ENCODE results near the gene VCAN. TPM values are rescaled to one million over a fixed set of nuclear protein-coding genes. Genes with fewer than 3 reads are reported as not detected.

The VCAN gene
- total RNA-seq, 4 donors from 2014 or later: 9.4 to 49.2 (median 10.9) TPM

DNA sequence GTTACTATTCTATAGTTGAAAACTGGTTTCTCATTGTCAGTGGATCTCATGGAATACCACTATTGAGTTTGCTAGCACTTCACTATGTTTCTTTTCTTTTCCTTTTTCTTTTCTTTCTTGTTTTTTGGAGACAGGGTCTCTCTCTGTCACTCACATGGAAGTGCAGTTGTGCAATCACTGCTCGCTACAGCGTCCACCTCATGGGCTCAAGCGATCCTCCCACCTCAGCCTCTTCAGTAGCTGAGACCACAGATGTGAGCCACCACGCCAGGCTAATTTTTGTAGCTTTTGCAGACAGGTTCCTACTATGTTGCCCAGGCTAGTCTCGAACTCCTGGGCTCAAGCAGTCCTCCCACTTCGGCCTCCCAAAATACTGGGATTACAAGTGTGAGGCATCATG lies 42.7 kb upstream of the VCAN start:
- intact Hi-C loops (cut with DNase I; ENCODE audit: low total_unique reads): no loop called here
- in situ Hi-C loops (cut with MboI; ENCODE audit: low pct_ligation_motif_present in 1 of 4, low pct_unique_long_range_greater_than_20kb in 1 of 4, low sequenced_read_pairs in 3 of 4): loop anchor here in 3 of 4 donors (5.0 to 25.0 kb wide), 4 partner anchors 792 to 1074 kb away; no protein-coding TSS in a partner anchor
- Histone ChIP-seq H3K27me3 (no peaks in the 10 kb centered on the region), H3K36me3 (no peaks in the 10 kb centered on the region), H3K4me3 (no peak overlapping the region), H3K27ac (no peak overlapping the region), H3K9me3 (no peaks in the 10 kb centered on the region), H3K4me1 (no peaks in the 10 kb centered on the region)
- 91% methylated on average over 6 of the region's 6 CpGs; no CpG with 5 or more reads in 1 of the 2 donors for WGBS, 2 donors (ENCODE audit: low coverage in 1 of 2)
- TF ChIP-seq POLR2A (IDR thresholded peaks at IDR 0.05): no peak
- TF ChIP-seq CTCF (IDR thresholded peaks at IDR 0.05): no peak
- TF ChIP-seq POLR2AphosphoS5 (IDR thresholded peaks at IDR 0.05): no peak
- no peak for TF ChIP-seq EP300 (IDR thresholded peaks at IDR 0.05; ENCODE audit: low read depth)
- no peak for DNase-seq

DNA sequence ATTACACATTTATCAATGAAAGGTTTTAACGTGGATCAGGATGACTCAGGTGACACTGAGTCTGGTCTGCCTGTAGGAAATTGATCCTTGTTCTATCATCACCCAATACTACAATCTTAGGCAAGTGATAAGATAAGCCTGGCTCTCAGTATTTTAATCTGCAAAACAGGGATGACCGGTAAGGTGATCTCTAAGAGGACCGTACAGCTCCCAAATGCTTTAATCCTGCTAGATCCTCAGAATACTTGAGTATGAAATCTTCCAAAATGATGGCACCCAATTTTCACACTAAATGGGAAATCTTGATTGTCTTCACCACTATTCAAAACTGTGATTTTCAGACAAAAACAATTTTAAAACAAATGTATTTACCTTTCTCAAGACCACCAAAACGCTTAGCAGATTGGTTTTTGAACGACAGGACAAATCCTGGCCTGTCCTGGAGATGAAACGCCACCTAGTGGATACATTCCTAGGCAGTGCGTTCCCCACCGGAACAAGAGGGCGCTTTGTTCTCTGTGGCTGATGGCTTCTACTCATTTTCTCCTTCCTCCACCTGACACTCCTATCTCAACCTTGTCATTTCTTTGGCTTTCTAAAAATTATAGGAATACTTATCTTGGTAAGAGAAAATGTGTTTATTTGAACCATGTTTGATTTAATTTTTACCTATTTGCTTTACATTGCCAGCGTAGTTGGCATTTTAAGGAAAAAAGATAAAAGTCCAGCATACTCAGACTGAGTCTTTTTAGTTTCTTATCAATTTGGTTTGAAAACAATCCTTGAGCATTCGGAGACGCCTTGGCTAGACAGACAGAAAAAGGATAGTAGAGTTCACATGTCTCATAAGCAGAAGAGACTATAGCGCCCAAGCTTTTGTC lies 41.2 kb upstream of the VCAN start:
- H3K9me3 ChIP-seq: no peaks in the 10 kb centered on the region
- H3K36me3 ChIP-seq: no peaks in the 10 kb centered on the region
- intact Hi-C loops (cut with DNase I; ENCODE audit: low total_unique reads): no loop called here
- peak; percentile 53 for DNase-seq
- no peak overlapping the region for H3K4me3 ChIP-seq
- TF ChIP-seq POLR2A (IDR thresholded peaks at IDR 0.05): no peak
- no peak for TF ChIP-seq POLR2AphosphoS5 (IDR thresholded peaks at IDR 0.05)
- TF ChIP-seq CTCF (IDR thresholded peaks at IDR 0.05): peak; percentile 68 to 79 (median 73)
- no peak for TF ChIP-seq EP300 (IDR thresholded peaks at IDR 0.05; ENCODE audit: low read depth)
- 37 to 45% methylated on average over 10 to 13 of the region's 13 CpGs for WGBS, 2 donors (ENCODE audit: low coverage in 1 of 2)
- no peak overlapping the region for H3K27ac ChIP-seq
- H3K27me3 ChIP-seq: no peaks in the 10 kb centered on the region
- H3K4me1 ChIP-seq: no peaks in the 10 kb centered on the region
- in situ Hi-C loops (cut with MboI; ENCODE audit: low pct_ligation_motif_present in 1 of 4, low pct_unique_long_range_greater_than_20kb in 1 of 4, low sequenced_read_pairs in 3 of 4): loop anchor here in 3 of 4 donors (25.0 kb wide), 2 partner anchors 793 to 1068 kb away; no protein-coding TSS in a partner anchor

- no peak for DNase-seq
- WGBS, 2 donors (ENCODE audit: low coverage in 1 of 2): 45 to 87% methylated on average over 2 of the region's 2 CpGs
- in situ Hi-C loops (cut with MboI; ENCODE audit: low pct_ligation_motif_present in 1 of 4, low pct_unique_long_range_greater_than_20kb in 1 of 4, low sequenced_read_pairs in 3 of 4): loop anchor here in 3 of 4 donors (25.0 kb wide), 2 partner anchors 797 to 1072 kb away; no protein-coding TSS in a partner anchor
- Histone ChIP-seq H3K36me3 (no peaks in the 10 kb centered on the region), H3K4me3 (no peak overlapping the region), H3K27ac (no peak overlapping the region), H3K27me3 (no peaks in the 10 kb centered on the region), H3K4me1 (no peaks in the 10 kb centered on the region), H3K9me3 (no peaks in the 10 kb centered on the region)
- TF ChIP-seq POLR2A (IDR thresholded peaks at IDR 0.05) (no peak), CTCF (IDR thresholded peaks at IDR 0.05) (no peak), EP300 (IDR thresholded peaks at IDR 0.05; ENCODE audit: low read depth) (no peak), POLR2AphosphoS5 (IDR thresholded peaks at IDR 0.05) (no peak)
- intact Hi-C loops (cut with DNase I; ENCODE audit: low total_unique reads): no loop called here
These were observed 37.7 kb upstream of the VCAN start for GRCh38 chr5:83433891-83434290.

GRCh38 chr5:83434946-83435345 lies 36.6 kb upstream of the VCAN start:
- H3K4me1 ChIP-seq: no peaks in the 10 kb centered on the region
- intact Hi-C loops (cut with DNase I; ENCODE audit: low total_unique reads) (no loop called here), in situ Hi-C loops (cut with MboI; ENCODE audit: low pct_ligation_motif_present in 1 of 4, low pct_unique_long_range_greater_than_20kb in 1 of 4, low sequenced_read_pairs in 3 of 4) (loop anchor here in 3 of 4 donors (25.0 kb wide), 2 partner anchors 798 to 1073 kb away; no protein-coding TSS in a partner anchor)
- H3K9me3 ChIP-seq: no peaks in the 10 kb centered on the region
- H3K27me3 ChIP-seq: no peaks in the 10 kb centered on the region
- no peak for TF ChIP-seq CTCF (IDR thresholded peaks at IDR 0.05)
- no peak for TF ChIP-seq EP300 (IDR thresholded peaks at IDR 0.05; ENCODE audit: low read depth)
- TF ChIP-seq POLR2AphosphoS5 (IDR thresholded peaks at IDR 0.05): no peak
- no peak for TF ChIP-seq POLR2A (IDR thresholded peaks at IDR 0.05)
- H3K36me3 ChIP-seq: no peaks in the 10 kb centered on the region
- WGBS, 2 donors (ENCODE audit: low coverage in 1 of 2): 69 to 71% methylated on average over 4 of the region's 4 CpGs
- H3K4me3 ChIP-seq: no peak overlapping the region
- no peak for DNase-seq
- H3K27ac ChIP-seq: no peak overlapping the region

Data from transverse colon (tissue), 4 donors.